ENCODE results near the gene LSM14A.
"Not testable (repeated sequence)": the region's sequence is repeated elsewhere in the genome, so short reads cannot be mapped to it uniquely, and the experiment has no call there.

LSM14A gene

DNA sequence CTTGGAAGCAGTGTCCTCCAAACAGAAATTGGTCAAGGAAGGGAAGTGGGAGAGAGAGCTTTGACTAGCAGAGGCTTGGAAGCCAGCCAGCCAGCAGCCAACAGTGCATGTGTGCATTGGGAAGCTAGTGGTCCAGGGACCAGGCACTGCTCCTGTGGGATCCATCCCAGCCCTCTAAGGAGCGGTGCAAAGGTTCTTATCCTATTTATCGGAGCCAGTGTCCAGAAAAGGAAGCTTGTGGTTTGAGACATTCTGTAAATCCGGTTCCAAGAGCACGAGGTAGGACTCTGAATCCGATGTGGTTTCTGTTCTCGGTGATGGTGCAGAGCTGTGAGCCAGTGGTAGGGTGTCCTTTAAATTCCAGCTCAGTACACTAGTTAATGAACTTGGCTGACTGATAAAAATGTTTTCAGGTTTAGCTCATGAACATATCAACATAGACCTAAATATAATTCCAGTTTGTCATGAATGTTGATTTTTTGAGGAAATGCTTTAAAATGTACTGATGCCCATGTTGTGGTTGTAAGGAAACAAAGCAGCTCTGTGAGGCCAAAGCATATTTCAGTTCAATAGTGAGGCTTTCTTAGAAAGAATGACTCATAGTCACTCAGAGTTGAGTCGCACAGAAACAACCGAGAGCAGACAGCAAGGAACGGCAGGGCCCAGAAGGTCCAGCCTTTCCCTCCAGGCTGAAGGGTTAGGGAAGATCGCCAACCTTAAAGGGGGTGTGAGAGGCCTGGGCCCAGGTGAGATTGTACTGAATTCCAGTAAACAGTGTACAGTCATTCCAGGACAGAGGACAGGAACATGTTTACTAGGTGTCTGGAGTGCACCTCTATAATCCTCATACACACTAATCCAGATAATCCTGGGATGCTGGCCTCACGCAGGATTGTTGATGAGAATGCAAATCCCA lies 60.5 kb downstream of the LSM14A start:
- no peak for DNase-seq

DNA sequence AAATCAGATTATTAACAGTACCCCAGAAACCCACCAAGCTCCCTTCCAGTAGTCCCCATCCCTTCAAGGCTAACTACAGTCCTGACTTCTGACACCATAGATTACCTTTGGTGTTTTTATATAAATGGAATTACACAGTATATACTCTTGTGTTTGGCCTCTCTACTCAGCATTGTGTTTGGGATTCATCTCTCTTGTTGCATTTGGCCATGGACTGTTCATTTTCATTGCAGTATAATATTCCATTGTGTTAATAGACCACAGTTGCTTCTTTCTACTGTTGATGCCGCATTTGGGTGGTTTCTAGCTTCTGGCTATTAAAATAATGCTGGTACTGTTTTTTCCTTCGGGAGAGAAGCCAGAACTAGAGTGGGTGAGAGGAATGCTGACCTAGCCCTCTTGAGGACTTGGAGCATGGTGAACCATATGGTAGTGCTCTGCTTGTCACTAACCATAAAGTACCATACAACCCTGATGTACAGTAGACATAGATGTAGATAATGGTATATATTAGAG lies 63.2 kb downstream of the LSM14A start:
- DNase-seq = no peak

DNA sequence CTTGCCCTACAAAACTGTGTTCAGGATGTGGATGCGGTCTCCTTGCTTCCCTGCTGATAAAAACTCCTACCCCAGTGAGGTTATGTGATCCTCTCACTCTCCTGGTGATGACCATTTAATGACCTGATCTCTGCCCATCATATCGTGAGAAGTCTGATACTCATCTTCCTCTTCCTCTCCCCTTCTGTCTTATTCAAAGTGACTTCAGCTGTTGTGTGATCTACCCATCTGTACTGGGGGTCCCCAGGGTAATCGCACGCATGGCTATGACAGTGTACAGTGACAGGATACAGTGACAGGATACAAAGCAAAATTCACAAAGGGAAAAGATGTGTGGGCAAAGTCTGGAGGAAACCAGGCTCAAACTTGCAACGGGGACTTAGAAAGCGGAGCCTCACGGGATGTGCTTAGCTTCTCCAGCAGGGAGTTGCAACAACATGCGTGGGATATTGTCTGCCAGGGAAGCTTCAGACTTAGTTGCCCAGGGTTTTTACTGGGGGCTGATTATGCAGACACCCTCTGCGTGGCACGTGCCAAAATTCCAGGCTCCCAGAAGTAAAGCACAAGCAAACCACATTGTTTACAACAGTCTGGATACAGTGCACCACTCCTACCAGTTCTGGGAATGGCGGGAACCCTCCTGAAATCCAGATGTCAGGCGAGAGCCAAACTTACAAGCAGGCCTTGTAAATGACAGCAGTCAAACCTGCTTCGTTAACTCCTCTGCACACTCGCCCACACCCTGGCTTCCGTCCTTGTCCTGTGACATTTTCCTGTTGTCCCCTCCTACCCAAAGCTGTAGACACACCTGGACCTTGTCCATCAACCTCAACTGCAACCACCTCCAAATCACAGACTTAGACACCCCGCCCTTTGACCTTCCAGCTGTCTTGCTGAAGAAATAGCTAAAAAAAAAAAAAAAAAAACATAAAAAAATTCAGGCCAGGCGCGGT lies 64.0 kb downstream of the LSM14A start:
- DNase-seq = no peak

DNA sequence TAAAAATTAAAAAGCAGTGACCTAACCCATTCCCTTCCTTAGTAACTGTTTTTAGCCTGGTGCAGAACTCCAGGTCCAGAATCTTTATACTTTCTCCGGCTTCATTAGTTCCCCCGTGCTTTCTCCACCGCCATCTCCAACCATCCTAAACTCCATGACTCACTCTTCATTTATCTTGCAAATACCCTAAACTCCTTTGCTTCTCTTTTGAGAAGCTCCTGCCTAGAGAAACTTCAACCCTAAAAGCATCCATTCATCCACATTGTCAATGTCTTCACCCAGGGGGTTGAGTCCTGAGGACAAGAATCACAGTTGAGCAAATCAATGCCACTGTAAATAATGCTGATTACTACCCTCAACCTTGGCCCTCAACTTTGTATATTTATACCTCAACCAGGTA lies 65.0 kb downstream of the LSM14A start:
- DNase-seq = no peak

DNA sequence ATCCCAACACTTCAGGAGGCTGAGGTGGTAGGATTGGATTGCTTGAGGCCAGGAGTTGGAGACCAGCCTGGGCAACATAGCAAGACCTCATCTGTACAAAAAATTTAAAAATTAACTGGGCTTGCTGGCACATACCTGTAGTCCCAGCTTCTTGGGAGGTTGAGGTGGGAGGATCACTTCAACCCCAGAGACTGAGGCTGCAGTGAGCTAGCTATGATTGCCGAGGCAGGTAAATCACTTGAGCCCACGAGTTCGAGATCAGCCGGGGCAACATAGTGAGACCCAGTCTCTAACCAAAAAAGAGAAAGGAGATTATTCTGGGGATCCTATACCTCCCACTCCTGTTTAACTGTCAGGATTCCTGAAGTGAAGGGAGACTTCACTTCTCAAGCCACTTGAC lies 65.6 kb downstream of the LSM14A start:
- no peak for DNase-seq

DNA sequence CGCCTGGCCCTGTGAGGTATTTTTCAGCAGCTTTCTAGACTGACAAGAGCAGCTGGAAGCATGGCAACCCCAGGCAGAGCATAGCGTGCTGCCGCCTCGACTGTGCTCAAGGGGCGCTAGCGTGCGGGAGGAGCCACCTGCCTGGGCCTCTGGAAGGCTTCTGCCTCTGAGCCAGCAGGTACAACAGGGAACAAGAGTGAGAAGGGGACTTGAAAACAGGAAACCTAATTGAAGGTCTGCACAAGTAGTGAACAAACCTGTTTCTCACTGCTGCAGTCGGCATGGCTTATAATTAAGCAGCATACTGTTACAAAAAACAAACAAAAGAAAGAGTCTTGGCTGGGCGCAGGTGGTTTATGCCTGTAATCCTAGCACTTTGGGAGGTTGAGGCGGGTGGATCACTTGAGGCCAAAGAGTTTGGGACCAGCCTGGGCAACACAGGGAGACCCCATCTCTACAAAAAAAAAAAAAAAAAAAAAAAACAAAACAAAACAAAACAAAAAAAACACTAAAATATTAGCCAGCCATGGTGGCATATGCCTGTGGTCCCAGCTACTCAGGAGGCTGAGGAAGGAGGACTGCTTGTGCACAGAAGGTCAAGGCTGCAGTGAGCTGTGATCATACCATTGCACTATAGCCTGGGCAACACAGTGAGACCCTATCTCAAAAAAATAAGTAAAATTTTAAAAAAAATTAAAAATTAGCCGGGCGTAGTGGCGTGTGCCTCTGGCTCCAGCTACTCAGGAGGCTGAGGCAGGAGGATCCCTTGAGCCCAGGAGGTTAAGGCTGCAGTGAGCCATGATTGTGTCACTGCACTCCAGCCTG lies 69.4 kb downstream of the LSM14A start:
- DNase-seq = no peak

DNA sequence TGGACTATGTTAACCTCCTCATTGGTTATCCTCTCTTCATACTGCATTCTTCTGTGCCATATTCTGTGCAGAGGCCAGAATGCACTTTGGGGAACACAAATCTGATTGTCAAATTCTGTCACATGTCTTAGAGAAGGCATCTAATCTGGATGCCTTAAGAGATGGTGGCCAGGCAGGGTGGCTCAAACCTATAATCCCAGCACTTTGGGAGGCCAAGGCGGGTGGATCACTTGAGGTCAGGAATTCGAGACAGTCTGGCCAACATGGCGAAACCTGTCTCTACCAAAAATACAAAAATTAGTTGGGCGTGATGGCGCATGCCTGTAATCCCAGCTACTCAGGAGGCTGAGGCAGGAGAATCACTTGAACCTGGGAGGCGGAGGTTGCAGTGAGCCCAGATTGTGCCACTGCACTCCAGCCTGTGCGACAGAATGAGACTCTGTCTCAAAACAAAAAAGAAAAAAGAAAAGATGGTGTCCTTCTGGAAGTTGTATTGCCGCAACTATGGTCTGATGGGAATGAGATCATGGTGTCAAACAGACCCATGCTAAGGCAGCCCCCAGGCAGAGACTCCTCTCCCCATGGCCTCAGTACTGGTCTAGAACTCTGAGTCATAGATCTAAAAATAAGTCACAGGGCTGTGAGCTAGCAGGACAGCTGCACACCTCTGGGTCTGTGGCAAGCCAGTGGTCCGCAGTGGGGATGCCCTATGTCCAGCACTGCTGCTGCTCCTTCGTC lies 71.0 kb downstream of the LSM14A start:
- not testable (repeated sequence) for DNase-seq

DNA sequence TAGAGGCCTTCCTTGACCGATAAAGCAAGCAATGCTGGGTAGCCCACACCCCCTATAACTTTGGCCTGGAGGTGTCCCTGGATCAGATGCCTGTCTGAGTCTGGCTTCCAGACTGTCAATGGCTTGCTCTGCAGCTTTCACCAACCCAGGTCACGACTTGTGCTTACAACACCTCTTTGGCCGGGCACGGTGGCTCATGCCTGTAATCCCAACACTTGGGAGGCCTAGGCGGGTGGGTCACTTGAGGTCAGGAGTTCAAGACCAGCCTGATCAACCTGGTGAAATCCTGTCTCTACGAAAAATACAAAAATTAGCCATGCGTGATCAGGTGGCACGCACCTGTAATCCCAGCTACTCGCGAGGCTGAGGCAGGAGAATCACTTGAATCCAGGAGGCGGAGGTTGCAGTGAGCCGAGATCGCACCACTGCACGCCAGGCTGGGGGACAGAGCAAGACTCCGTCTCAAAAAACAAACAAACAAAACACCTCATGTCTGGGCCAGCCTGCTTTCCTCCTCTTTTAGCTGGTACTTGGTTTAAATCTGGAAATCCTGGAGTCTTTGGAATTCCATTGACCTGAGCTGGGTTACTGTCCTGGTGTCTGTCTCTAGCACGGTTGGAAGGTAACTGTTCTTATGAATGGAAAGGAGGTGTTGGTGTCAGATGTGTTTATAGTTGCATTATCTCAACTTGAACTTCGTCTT lies 71.7 kb downstream of the LSM14A start:
- DNase-seq = no peak

DNA sequence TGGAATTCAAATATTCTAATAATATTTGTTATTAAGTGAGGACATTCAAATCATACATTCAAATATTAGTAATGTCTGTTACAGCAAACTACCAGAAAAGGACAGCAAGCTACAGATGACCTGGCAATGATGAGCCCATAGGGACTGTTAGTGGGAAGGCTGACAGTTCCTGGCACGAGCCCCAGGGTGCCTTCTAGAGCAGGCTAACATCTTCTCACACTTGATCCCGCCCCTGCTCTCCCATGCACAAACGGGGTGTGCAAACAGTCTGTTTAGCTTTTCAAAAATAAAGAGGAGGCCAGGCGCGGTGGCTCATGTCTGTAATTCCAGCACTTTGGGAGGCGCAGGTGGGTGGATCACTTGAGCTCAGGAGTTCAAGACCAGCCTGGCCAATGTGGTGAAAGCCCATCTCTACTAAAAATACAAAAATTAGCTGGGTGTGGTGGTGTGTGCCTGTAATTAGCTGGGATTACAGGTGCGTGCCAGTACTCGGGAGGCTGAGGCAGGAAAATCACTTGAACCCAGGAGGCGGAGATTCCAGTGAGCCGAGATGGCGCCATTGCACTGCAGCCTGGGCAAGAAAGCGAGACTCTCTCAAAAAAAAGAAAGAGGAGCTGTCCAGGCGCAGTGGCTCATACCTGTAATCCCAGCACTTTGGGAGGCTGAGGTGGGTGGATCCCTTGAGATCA lies 72.5 kb downstream of the LSM14A start:
- no peak for DNase-seq

DNA sequence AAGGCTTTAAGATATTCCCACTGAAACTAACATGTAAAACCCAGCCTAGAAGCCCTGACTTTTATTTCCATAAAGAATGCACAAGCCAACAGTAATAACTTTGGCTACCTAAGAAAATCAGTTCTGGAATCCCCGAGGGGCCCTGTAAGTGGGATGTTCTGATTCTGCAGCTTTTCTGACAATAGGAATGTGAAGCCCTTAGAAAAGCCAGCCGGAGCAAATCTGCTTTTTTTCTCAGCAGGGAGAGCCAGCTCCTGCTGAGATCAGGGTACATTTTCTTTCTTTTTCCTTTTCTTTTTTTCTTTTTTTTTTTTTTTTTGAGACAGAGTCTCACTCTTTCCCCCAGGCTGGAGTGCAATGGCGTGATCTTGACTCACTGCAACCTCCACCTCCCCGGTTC lies 74.0 kb downstream of the LSM14A start:
- DNase-seq = no peak

DNA sequence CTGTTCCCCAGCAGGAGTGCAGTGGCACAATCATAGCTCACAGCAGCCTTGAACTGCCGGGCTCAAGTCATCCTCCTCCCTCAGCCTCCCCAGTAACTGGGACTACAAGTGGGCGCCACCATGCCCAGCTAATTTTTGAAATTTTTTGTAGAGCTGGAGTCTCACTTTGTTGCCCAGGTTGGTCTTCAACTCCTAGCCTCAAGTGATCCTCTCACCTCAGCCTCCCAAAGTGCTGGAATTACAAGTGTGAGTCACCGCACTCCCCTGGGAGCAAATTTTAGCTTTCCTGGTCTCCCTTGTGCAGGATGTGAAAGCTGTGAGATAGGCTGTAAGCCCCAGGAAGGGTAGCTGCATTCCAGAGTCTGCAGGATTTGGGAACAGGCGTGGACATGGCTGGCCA lies 76.6 kb downstream of the LSM14A start:
- no peak for DNase-seq

DNA sequence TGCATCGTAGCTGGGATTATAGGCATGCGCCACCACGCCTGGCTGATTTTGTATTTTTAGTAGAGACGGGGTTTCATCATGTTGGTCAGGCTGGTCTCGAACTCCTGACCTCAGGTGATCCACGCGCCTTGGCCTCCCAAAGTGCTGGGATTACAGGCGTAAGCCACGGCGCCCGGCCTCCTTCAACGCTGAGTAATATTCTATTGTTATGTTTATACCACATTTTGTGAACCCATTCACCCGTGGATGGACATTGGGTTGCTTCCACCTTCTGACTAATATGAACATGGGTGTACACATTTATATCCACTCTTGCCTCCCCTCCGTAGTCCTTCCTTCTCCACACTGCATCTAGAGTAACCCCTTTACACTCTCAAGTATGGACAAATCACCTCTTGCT lies 80.9 kb downstream of the LSM14A start:
- DNase-seq = not testable (repeated sequence)

DNA sequence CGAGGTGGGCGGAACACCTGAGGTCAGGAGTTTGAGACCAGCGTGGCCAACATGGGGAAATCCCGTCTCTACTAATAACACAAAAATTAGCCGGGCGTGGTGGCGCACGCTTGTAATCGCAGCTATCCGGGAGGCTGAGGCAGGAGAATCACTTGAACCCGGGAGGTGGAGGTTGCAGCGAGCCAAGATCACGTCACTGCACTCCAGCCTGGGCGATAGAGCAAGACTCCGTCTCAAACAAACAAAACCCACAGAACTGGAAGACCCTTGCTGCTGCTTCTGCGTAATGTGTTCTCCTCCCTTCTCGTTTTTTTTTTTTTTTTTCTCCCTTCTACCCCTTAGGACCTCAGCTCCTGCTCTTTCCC lies 81.4 kb downstream of the LSM14A start:
- not testable (repeated sequence) for DNase-seq

DNA sequence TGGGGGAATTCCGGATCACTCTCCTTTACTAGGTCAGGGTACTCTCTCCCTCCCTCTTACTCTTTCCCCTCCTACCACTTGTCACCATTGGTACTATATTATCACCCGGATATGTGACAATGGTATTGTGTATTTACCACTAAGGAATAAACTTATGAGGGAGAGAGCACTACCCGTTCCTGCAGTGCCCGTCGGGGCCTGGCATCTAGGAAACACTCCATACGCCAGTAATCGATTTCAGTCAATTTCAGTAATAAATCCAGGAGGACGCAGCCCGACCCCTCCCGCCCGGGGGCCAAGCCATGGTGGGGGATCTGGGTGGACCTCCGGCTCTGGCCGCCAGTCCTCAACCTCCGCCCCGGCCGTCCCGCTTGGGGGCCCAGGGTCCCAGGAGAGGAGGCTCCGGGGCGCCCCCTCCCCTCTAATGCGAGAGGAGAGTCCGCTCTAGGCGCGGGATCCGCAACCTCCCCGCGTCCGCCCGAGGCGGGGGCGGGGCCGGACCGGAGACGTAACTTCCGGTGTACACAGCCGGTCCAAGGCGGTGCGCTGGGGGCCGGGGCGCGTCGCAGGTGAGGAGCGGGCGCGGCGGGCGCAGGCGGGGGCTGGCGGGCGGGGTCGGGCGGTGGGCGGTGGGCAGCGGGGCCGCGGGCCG lies 81.9 kb downstream of the LSM14A start, which contains the start of gene GARRE1:
Gene GARRE1, plus strand, starts transcription at position 509 of the 652 bp plus-strand sequence. CDS start 45,920 bp downstream, outside the sequence.
- DNase-seq = peak; percentile 77

DNA sequence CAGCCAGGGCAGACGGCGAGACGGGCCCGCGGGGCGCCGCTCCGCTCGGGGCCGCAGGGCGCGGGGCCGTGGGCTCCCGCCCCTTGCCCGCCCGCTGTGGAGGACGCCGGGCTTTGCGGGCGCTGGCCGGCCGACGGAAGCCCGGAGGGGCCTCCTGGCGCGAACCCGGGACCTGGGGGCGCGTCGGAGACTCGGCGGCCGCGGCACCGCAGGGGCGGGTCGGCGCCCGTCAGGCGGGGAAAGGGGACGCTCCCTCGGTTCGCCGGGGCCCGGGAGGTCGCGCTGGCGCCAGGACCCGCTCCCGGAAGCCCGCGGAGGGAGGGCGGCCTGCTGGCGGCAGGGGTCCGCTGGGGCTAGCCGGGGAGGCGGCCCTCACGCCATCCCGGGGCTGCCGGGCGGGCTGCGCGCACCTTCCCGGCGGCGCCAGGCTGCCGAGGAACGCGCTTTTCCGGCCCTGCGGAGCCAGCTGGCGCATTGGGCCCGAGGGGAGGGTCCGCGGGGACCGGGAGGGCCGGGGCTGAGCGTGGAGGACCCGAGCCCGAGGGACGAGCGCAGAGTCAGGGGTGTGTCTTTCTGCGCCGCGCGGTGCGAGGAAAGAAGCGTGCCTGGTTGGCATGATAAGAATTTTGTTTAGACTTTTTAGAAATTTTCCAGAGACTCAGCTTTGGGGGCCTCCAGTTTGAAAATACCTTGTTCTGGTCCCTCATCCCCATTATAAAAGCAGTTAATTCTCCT lies 82.6 kb downstream of the LSM14A start:
- no peak for DNase-seq

DNA sequence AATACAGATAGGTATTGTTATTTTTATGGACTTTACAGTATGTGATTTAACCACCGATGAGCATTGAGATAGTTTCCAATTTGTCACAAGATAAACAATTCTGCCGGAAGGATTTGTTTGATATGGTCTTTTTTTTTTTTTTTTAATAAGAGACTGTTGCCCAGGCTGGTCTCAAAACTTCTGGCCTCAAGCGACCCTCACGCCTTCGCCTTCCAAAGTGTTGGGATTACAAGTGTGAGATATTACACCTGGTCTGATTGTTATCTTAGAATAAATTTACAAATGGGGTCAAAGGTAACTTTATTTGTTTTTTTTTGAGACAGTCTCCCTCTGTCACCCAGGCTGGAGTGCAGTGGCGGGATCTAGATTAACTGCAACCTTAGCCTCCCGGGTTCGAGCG lies 83.2 kb downstream of the LSM14A start:
- DNase-seq = no peak

DNA sequence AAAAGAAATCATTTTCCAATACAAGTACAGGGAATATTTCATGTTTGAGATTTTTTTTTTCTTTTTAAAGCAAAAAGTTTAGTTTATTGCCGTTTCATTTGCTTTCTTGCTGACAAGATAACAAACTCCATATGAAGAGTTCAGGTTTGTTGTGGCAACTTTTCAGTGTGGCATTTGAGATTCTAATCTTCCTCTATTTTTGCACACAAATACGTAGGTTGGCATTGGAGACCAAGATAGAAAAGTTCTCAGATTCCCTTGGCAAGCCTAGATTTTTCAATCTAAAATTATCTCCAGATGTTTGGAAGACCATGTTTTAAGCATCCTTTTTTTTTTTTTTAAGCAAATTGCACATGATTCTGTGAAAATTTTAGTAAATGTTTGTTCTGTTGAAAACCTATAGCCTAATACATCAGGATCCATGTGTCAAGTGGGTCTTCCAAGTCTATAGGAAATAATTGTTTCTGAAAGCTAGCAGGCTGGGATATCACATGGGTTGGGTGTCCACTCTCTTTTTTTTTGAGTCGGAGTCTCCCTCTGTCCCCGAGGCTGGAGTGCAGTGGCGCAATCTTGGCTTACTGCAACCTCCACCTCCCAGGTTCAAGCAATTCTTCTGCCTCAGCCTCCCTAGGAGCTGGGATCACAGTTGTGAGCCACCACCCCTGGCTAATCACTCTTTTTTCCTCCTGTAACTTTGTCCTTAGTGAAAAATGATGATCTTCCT lies 84.7 kb downstream of the LSM14A start:
- no peak for DNase-seq

DNA sequence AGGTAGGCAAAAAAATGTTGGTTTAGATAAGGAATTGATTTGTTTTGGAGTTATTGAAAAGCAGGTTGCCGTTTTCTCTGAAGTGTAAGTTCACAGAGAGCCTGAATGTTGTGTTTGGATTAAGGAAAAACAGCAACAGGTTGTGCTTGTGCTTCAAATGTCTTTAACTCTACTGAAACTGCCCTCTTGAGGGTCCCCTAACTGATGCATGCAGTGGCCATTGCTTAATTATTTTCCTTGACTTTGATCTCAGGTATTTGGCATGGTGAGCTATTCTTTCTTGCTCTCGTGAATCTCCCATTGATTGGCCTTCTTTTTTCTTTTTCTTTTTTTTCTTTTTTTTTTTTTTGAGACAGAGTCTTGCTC lies 85.2 kb downstream of the LSM14A start:
- DNase-seq = no peak

Measured in CD4-positive, alpha-beta T cell treated with Interleukin-4 for 4 hours (primary cell).